Thyroid gland (tissue), 4 donors: ENCODE measurements around the gene BCL10. TPM values are rescaled to one million over a fixed set of nuclear protein-coding genes. Genes with fewer than 3 reads are reported as not detected.

Experiments used
- DNase-seq, 2 donors: peaks; one replicate each; pipeline ENCODE4 v3.0.0-alpha.2; 2019
- H3K27ac ChIP-seq, 3 donors: fragments of 200-600 bp; sonication (generic); 1 replicate in 2 of 3; 2 replicates in 1 of 3; pipeline ENCODE4 v1.5.1; 2016 to 2019; ENCODE audit warnings: mild to moderate bottlenecking in 1 of 3, moderate library complexity in 1 of 3
- H3K27me3 ChIP-seq: fragments of 200-600 bp; sonication (generic); one replicate; pipeline ENCODE4 v1.5.1; 2019
- H3K36me3 ChIP-seq, 2 donors: fragments of 200-600 bp; sonication (generic); one replicate each; pipeline ENCODE4 v1.5.1; 2016 to 2019
- H3K4me1 ChIP-seq, 2 donors: fragments of 200-600 bp; sonication (generic); one replicate each; pipeline ENCODE4 v1.5.1; 2017 to 2019
- H3K4me3 ChIP-seq, 3 donors: fragments of 200-600 bp; sonication (generic); replicated peaks in 1 of 3; 1 replicate in 2 of 3; 2 replicates in 1 of 3; pipeline ENCODE4 v1.5.1; 2016; ENCODE audit warnings: mild to moderate bottlenecking in 1 of 3
- H3K9me3 ChIP-seq: fragments of 200-600 bp; sonication (generic); one replicate; pipeline ENCODE4 v1.5.1; 2017
- CTCF ChIP-seq, 6 experiments: fragments of 200-600 bp in 3 of 6; fragments of 450-650 bp in 3 of 6; sonication (generic) in 3 of 6; IDR thresholded peaks; one replicate each; pipeline ENCODE4 v1.5.1; 2016 to 2019; ENCODE audit warnings: antibody characterized with exemption in 6 of 6, mild to moderate bottlenecking in 2 of 6, inconsistent platforms in 1 of 6, moderate library complexity in 1 of 6
- POLR2A ChIP-seq, 2 donors: fragments of 450-650 bp; IDR thresholded peaks; one replicate each; pipeline ENCODE4 v1.6.1; 2017; ENCODE audit warnings: antibody characterized with exemption in 2 of 2, mild to moderate bottlenecking in 2 of 2, moderate library complexity in 1 of 2
- WGBS, 2 donors: methylation state at CpG; one replicate each; pipeline ENCODE4 v1.1.5; 2017; 5-methylcytosine and 5-hydroxymethylcytosine counted together
- intact Hi-C: fragments of 100-400 bp; cut with DNase I; formaldehyde crosslinking; loops from one replicate; pipeline ENCODE4 v1.15.1; 2023
- total RNA-seq, 4 donors: library from RNA; depleted of rRNA; stranded (reverse); fragments of >200 nt; gene quantifications; one replicate each; pipeline ENCODE4 v1.2.3, GENCODE V29; 2016

Gene BCL10
- total RNA-seq, 4 donors from 2014 or later = 13.6 to 28.5 (median 15.1) TPM

DNA sequence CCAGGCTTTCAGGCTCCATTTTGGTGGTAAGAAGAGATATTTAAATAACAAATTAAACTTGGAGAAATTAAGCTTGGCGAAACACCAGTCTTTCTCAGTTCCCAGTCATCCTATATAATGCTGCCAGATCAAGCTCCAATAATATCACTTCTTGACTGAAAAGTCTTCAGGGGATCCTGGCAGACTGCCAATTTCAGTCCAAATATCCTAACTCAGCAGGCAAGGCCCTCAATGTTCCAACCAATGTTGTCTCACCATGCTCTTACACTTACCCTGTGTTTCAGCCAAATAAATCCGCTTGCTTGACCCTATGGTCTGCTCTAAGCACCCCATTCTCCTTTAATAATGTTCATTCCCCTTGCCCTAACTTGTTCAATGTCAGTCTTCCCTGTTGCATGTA lies 39.9 kb upstream of the BCL10 start:
- H3K9me3 ChIP-seq = no peaks in the 10 kb centered on the region
- H3K4me3 ChIP-seq = no peak overlapping the region
- no peaks in the 10 kb centered on the region for H3K36me3 ChIP-seq
- DNase-seq = no peak
- intact Hi-C loops = no loop called here
- H3K4me1 ChIP-seq = peaks cover 7 to 14% of the 10 kb centered on the region in 2 donors
- H3K27me3 ChIP-seq = no peaks in the 10 kb centered on the region
- 94% methylated on average over 2 of the region's 2 CpGs for WGBS, 2 donors
- H3K27ac ChIP-seq = no peak overlapping the region
- no peak for TF ChIP-seq CTCF (IDR thresholded peaks at IDR 0.05)
- no peak for TF ChIP-seq POLR2A (IDR thresholded peaks at IDR 0.05)

DNA sequence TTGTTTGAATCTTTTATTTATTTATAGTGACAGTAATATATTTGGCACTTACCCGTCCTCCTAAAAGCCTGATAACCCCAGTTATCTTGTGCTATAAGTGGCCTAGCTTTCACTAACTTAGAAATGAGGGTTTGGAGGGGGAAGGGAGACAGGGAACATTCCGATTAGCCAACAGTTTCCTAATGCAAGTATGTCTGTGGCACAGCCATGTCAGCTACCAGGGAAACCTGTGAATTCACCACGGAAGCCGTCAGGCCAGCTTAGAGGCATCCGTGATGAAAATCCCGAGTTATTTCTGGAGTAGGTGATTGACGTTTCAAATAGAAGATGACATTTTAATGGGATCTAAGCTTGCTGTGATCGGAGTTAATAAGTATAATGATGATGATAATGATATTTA lies 39.4 kb upstream of the BCL10 start:
- intact Hi-C loops = no loop called here
- Histone ChIP-seq H3K4me3 (no peak overlapping the region), H3K27me3 (no peaks in the 10 kb centered on the region), H3K9me3 (no peaks in the 10 kb centered on the region), H3K4me1 (peaks cover 7 to 14% of the 10 kb centered on the region in 2 donors), H3K27ac (no peak overlapping the region), H3K36me3 (no peaks in the 10 kb centered on the region)
- 82 to 87% methylated on average over 8 of the region's 8 CpGs for WGBS, 2 donors
- no peak for TF ChIP-seq POLR2A (IDR thresholded peaks at IDR 0.05)
- TF ChIP-seq CTCF (IDR thresholded peaks at IDR 0.05) = no peak
- DNase-seq = no peak

DNA sequence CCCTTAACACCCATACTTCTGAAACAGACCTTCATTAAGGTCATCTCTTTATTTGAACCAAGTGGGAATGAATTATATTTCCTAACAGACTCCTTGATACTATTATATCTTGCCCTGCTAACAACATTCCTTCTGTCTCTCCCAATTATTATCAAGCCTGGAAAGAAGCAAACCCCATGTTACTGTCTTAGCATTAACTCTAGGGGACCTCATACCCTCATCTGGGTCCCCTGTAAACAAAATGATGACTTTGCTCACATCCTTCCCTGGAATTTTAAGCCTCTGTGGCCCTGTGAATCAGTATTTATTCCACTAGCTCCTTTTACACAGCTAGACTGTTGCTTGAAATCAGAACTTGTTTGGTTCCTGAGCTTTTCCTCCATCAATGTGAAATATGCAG lies 38.3 kb upstream of the BCL10 start:
- no peak for DNase-seq
- Histone ChIP-seq H3K4me3 (no peak overlapping the region), H3K27me3 (no peaks in the 10 kb centered on the region), H3K9me3 (no peaks in the 10 kb centered on the region), H3K4me1 (peaks cover 7 to 14% of the 10 kb centered on the region in 2 donors), H3K36me3 (no peaks in the 10 kb centered on the region), H3K27ac (peak overlapping the region in 2 of 3 donors; percentile 43 to 55)
- intact Hi-C loops = no loop called here
- TF ChIP-seq POLR2A (IDR thresholded peaks at IDR 0.05) (no peak), CTCF (IDR thresholded peaks at IDR 0.05) (no peak)

DNA sequence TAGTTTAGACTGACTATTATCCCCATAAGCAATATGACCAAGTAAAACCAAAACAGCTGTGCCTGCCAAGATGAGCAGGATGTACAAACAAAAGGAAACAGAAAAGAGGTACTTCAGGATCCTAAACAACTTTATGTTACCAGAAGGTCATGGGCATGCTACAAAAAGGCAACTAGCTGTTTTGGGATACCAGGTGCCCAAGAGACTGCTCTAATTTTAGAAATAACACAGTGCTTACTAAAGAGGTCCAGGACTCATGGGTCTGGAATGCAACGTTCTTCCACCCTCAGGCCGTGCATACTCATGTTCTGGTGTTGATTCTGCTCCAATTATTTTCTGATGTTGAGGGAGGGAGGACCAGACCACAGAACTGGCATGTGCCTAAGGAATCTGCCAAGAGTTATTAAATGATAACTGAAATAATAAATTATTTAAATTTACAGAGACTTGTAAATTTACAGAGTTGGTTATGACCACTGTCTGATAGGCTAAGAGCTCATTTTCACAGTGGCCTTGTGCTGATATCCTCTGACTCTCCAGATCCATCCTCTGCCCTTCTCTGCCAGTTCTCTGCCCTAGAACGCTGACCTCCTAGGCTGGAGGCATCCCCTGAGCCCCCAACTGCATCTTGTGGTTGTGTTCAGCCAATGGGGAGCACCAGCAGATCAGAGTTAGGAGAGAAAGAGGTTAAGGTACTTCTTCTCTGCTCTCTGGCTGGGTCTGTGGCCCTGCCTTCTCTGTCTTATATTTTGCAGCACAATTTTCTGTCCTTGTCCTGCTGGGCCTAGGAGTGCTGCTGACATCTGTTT lies 37.7 kb upstream of the BCL10 start:
- Histone ChIP-seq H3K4me3 (no peak overlapping the region), H3K27me3 (no peaks in the 10 kb centered on the region), H3K36me3 (no peaks in the 10 kb centered on the region), H3K9me3 (no peaks in the 10 kb centered on the region), H3K27ac (peak overlapping the region in 2 of 3 donors; percentile 43 to 55), H3K4me1 (peaks cover 7 to 14% of the 10 kb centered on the region in 2 donors)
- TF ChIP-seq POLR2A (IDR thresholded peaks at IDR 0.05) (no peak), CTCF (IDR thresholded peaks at IDR 0.05) (no peak)
- intact Hi-C loops = no loop called here
- peak in 1 of 2 donors; percentile 15 for DNase-seq
- 39 to 45% methylated on average over 3 of the region's 3 CpGs for WGBS, 2 donors

DNA sequence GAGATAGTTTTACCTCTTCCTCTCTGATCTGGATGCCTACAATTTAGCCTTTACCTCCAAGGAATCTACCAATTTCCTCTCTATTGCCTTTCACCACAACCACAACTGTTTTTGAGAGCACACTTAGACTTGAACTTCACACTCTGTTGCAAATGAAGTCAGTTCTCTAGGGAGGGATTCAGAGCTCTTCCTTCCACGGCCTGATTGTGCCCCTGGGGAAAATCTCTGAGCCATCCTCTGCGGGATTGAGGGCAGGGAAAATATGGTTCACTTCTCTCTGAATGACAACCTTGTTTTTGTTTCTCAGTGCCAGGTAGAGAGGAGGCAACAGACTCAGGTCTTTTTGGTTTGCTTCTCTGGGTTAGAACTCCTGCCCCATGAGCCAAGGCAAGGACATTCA lies 35.4 kb upstream of the BCL10 start:
- 33 to 35% methylated on average over 2 of the region's 2 CpGs for WGBS, 2 donors
- no peaks in the 10 kb centered on the region for H3K27me3 ChIP-seq
- no peaks in the 10 kb centered on the region for H3K9me3 ChIP-seq
- intact Hi-C loops = no loop called here
- H3K4me3 ChIP-seq = no peak overlapping the region
- H3K27ac ChIP-seq = no peak overlapping the region
- H3K36me3 ChIP-seq = no peaks in the 10 kb centered on the region
- no peak for TF ChIP-seq CTCF (IDR thresholded peaks at IDR 0.05)
- TF ChIP-seq POLR2A (IDR thresholded peaks at IDR 0.05) = no peak
- peaks cover 7 to 19% of the 10 kb centered on the region in 2 donors for H3K4me1 ChIP-seq
- no peak for DNase-seq
